ENCODE data around the gene CFAP53.

CFAP53 gene

DNA sequence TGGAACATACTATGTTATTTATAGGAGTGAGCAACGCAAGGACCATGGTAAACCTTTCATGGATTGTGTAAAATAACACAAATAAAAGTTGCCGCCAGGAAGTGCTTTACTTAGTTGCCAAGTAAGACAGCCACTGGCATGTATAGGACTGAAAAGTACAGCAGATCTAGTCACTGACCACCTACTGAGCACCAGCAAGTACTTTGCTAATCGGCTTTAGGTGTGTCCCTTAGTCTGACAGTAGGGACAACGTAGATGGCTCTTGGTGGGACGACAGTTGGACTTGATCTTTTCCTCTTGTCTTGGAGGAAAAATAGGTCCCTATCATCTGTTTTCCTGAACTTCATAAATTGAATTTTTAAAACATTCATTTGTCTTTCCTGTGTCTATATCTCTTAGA is 34.8 kb upstream of the CFAP53 start:
- no peak for TF ChIP-seq CTCF (IDR thresholded peaks at IDR 0.05)

GRCh38 chr18:50299626-50300388 is 33.5 kb upstream of the CFAP53 start:
- Histone ChIP-seq H3K36me3 (no peaks in the 10 kb centered on the region), H3K9me3 (no peaks in the 10 kb centered on the region), H3K27me3 (peaks cover 55% of the 10 kb centered on the region), H3K27ac (no peak overlapping the region), H3K4me3 (ENCODE audit: low read depth in 1 of 2, low read length in 1 of 2) (no peak overlapping the region), H3K4me1 (ENCODE audit: control insufficient read depth in 1 of 2, insufficient read depth in 1 of 2, low read depth in 1 of 2, low read length in 1 of 2) (peaks cover 19 to 22% of the 10 kb centered on the region in 2 experiments)
- no peak for TF ChIP-seq CTCF (IDR thresholded peaks at IDR 0.05)

More for the DNA sequence above, 34.8 kb upstream of the CFAP53 start:
- Histone ChIP-seq H3K27me3 (peaks cover 55% of the 10 kb centered on the region), H3K27ac (no peak overlapping the region), H3K4me1 (ENCODE audit: control insufficient read depth in 1 of 2, insufficient read depth in 1 of 2, low read depth in 1 of 2, low read length in 1 of 2) (peaks cover 19 to 22% of the 10 kb centered on the region in 2 experiments), H3K9me3 (no peaks in the 10 kb centered on the region), H3K36me3 (no peaks in the 10 kb centered on the region), H3K4me3 (ENCODE audit: low read depth in 1 of 2, low read length in 1 of 2) (no peak overlapping the region)

DNA sequence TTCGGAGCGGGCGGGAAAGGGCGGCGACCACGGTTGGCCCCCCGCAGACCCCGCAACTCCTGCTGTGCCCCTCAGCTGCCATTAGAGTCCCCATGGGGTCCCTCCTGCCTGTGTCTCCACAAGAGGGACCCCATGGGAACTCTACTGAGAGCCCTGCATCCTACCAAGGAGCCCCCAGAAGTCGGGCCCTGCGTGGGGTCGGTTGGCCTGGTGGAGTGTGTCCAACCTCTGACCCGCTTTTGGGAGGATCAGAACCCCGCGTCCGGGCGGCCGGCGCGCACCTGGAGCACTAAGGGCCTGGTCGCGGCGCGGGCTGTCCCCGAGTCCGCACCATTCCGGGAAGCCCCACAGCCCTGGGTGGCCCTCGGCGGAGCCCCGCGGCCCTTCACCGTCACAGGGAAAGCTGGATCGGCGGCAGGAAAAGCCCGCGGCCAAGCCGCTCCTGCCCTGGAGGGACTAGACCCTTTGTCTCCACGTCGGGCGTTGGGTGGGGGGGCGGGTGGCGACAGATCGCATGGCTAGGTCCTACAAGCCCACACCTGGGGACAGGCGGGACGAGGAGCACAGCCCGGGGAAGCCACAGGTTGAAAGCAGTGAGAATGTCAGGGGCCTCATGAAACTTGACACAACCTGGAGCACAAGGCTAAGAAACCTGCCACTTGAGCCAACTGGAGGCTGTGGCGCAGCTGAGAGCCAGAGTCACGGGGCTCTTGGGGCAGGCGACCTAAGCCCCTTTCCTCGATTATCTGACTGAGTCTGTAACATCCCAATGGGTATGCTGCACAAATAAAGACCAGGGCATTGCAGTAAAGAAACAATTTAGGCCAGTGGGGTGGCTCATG is 32.4 kb upstream of the CFAP53 start:
- H3K4me1 ChIP-seq (ENCODE audit: control insufficient read depth in 1 of 2, insufficient read depth in 1 of 2, low read depth in 1 of 2, low read length in 1 of 2), result peaks cover 19 to 22% of the 10 kb centered on the region in 2 experiments
- H3K27ac ChIP-seq, result no peak overlapping the region
- peaks cover 44% of the 10 kb centered on the region for H3K27me3 ChIP-seq
- H3K9me3 ChIP-seq, result no peaks in the 10 kb centered on the region
- no peak for TF ChIP-seq CTCF (IDR thresholded peaks at IDR 0.05)
- no peaks in the 10 kb centered on the region for H3K36me3 ChIP-seq
- H3K4me3 ChIP-seq (ENCODE audit: low read depth in 1 of 2, low read length in 1 of 2), result peak overlapping the region; percentile 64 to 74

- Histone ChIP-seq H3K4me1 (ENCODE audit: control insufficient read depth in 1 of 2, insufficient read depth in 1 of 2, low read depth in 1 of 2, low read length in 1 of 2) (peaks cover 19 to 22% of the 10 kb centered on the region in 2 experiments), H3K27ac (peak overlapping the region; percentile 27), H3K9me3 (no peaks in the 10 kb centered on the region), H3K36me3 (no peaks in the 10 kb centered on the region), H3K4me3 (ENCODE audit: low read depth in 1 of 2, low read length in 1 of 2) (peak overlapping the region; percentile 64 to 74), H3K27me3 (peaks cover 42% of the 10 kb centered on the region)
- no peak for TF ChIP-seq CTCF (IDR thresholded peaks at IDR 0.05)
These were observed 31.5 kb upstream of the CFAP53 start for GRCh38 chr18:50297621-50298442.

- TF ChIP-seq CTCF (IDR thresholded peaks at IDR 0.05), result no peak
- Histone ChIP-seq H3K36me3 (no peaks in the 10 kb centered on the region), H3K4me1 (ENCODE audit: control insufficient read depth in 1 of 2, insufficient read depth in 1 of 2, low read depth in 1 of 2, low read length in 1 of 2) (peaks cover 22 to 28% of the 10 kb centered on the region in 2 experiments), H3K27me3 (peaks cover under 1% of the 10 kb centered on the region), H3K4me3 (ENCODE audit: low read depth in 1 of 2, low read length in 1 of 2) (no peak overlapping the region), H3K27ac (no peak overlapping the region), H3K9me3 (no peaks in the 10 kb centered on the region)
These were observed 26.7 kb upstream of the CFAP53 start for GRCh38 chr18:50293039-50293438.

All from neutrophil (primary cell).